EH (cell line): ENCODE results near the gene CD6.

Experiments
- DNase-seq: peaks from one replicate; pipeline ENCODE4 v3.0.0-alpha.2; 2015; ENCODE audit warnings: low read depth

Gene CD6

GRCh38 chr11:60984149-60984548 is 12.7 kb downstream of the CD6 start:
- DNase-seq, result no peak

- no peak for DNase-seq
Observed at GRCh38 chr11:60984636-60985035, 13.2 kb downstream of the CD6 start.

- no peak for DNase-seq
Observed at GRCh38 chr11:60985501-60985900, 14.0 kb downstream of the CD6 start.

- DNase-seq, result peak; percentile 13
Observed at GRCh38 chr11:60985991-60986915, 14.8 kb downstream of the CD6 start.

- DNase-seq, result no peak
Observed at GRCh38 chr11:60987577-60988277, 16.2 kb downstream of the CD6 start.

- DNase-seq, result no peak
Observed at GRCh38 chr11:60988658-60989057, 17.2 kb downstream of the CD6 start.

- no peak for DNase-seq
Observed at GRCh38 chr11:60989093-60989650, 17.7 kb downstream of the CD6 start.

GRCh38 chr11:60991457-60991856 is 20.0 kb downstream of the CD6 start:
- no peak for DNase-seq

- no peak for DNase-seq
Observed at GRCh38 chr11:60992842-60993409, 21.4 kb downstream of the CD6 start.

GRCh38 chr11:60993615-60994014 is 22.1 kb downstream of the CD6 start:
- no peak for DNase-seq

- no peak for DNase-seq
Observed at GRCh38 chr11:60994541-60995080, 23.1 kb downstream of the CD6 start.

GRCh38 chr11:60995798-60996197 is 24.3 kb downstream of the CD6 start:
- DNase-seq, result no peak

- no peak for DNase-seq
Observed at GRCh38 chr11:60996381-60997138, 25.1 kb downstream of the CD6 start.

- DNase-seq, result no peak
Observed at GRCh38 chr11:61000426-61000825, 28.9 kb downstream of the CD6 start.

- no peak for DNase-seq
Observed at GRCh38 chr11:61001931-61002330, 30.5 kb downstream of the CD6 start.

- no peak for DNase-seq
Observed at GRCh38 chr11:61002598-61002997, 31.1 kb downstream of the CD6 start.

GRCh38 chr11:61004180-61004611 is 32.7 kb downstream of the CD6 start:
- DNase-seq, result no peak

- no peak for DNase-seq
Observed at GRCh38 chr11:61004761-61005181, 33.3 kb downstream of the CD6 start.

GRCh38 chr11:61007383-61007955 is 36.0 kb downstream of the CD6 start:
- peak; percentile 5 for DNase-seq

- no peak for DNase-seq
Observed at GRCh38 chr11:61007956-61008896, 36.7 kb downstream of the CD6 start.
